Measurements from ENCODE around the gene ATXN7. TPM values are rescaled to one million over a fixed set of nuclear protein-coding genes. Genes with fewer than 3 reads are reported as not detected.

The ATXN7 gene
- total and polyA plus RNA-seq, 8 donors, result 7.3 to 40.4 (median 25.2) TPM

DNA sequence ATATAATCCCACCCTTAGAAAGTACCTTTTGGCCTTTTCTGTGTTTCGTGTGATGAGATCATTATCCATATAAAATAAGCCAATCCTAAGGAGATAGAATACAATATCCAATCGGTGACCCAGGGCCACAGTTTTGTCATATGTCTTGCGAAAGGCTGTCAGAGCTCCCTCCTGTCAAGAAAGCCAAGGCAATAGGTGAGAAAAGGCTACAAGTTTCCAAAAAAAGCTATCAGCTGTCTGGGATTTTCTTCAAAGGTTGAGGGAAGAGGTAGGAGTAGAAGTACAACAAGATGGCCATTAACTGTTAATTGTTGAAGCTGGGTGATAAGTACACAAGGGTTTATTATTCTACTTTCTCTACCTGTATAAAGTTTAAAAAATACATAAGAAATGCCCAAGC, 155.6 kb downstream of the ATXN7 start:
- ATAC-seq, result peak in 1 of 4 donors; percentile 11
- no peak for FAIRE-seq
- WGBS, 2 donors, result 37 to 44% methylated on average over 3 of the region's 3 CpGs
- H3K9me3 ChIP-seq, result no peaks in the 10 kb centered on the region
- no peaks in the 10 kb centered on the region for H3K27me3 ChIP-seq
- peak overlapping the region in 2 of 4 donors; percentile 89 to 90 for H3K27ac ChIP-seq
- TF ChIP-seq, protein P1, sequence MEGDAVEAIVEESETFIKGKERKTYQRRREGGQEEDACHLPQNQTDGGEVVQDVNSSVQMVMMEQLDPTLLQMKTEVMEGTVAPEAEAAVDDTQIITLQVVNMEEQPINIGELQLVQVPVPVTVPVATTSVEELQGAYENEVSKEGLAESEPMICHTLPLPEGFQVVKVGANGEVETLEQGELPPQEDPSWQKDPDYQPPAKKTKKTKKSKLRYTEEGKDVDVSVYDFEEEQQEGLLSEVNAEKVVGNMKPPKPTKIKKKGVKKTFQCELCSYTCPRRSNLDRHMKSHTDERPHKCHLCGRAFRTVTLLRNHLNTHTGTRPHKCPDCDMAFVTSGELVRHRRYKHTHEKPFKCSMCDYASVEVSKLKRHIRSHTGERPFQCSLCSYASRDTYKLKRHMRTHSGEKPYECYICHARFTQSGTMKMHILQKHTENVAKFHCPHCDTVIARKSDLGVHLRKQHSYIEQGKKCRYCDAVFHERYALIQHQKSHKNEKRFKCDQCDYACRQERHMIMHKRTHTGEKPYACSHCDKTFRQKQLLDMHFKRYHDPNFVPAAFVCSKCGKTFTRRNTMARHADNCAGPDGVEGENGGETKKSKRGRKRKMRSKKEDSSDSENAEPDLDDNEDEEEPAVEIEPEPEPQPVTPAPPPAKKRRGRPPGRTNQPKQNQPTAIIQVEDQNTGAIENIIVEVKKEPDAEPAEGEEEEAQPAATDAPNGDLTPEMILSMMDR (IDR thresholded peaks at IDR 0.05), result no peak
- no peak for DNase-seq
- peaks cover 0 to 35% (median 24%) of the 10 kb centered on the region in 3 donors for H3K36me3 ChIP-seq
- H3K4me3 ChIP-seq, result peak overlapping the region in 2 of 4 donors; percentile 95 to 96
- peaks cover 19 to 23% (median 23%) of the 10 kb centered on the region in 3 donors for H3K4me1 ChIP-seq
- intact Hi-C loops (cut with DNase I), result no loop called here

DNA sequence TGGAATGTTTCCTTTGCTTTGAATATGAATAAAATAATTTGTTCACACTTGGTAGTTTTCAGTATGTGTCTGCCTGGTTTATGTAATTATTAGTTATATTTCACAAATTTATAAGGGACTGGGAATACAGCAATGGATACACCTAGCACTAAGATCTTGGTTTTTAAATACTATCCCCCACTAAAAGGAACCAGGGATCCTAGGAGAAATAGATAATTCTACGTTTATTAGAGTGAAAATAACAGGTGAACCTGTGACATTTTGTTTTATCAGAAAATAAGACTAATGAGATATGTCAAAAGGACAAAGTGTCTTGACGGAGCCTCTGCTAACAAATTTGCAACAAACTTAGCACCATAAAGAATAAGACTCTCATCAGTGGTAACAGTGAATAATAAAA, 156.2 kb downstream of the ATXN7 start:
- FAIRE-seq, result no peak
- 31 to 43% methylated on average over 2 of the region's 2 CpGs for WGBS, 2 donors
- no peaks in the 10 kb centered on the region for H3K9me3 ChIP-seq
- H3K27ac ChIP-seq, result peak overlapping the region in 3 of 4 donors; percentile 17 to 90 (median 89)
- H3K4me3 ChIP-seq, result peak overlapping the region in 3 of 4 donors; percentile 87 to 96 (median 95)
- intact Hi-C loops (cut with DNase I), result no loop called here
- DNase-seq, result no peak
- H3K36me3 ChIP-seq, result peaks cover 0 to 28% (median 24%) of the 10 kb centered on the region in 3 donors
- H3K4me1 ChIP-seq, result peaks cover 19 to 23% (median 22%) of the 10 kb centered on the region in 3 donors
- TF ChIP-seq, protein P1 (IDR thresholded peaks at IDR 0.05), result no peak
- ATAC-seq, result no peak
- H3K27me3 ChIP-seq, result no peaks in the 10 kb centered on the region

DNA sequence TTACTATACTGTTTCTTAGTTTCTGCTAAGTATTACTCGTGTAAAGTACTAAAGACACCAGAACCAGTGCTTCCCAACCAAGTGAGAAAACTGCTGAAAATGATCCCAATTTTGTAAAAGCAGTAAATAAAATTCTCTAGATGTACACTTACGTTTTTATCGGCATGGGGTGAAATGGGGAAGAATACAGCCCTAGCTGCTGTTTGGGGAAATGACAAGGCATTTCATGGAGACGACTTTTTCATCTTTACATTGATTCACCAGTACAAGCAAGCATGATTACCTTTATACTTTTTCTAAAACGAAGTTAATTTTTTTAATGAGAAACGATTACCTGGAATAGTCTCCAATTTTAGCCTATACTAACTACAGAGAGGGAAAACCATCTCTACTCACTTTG, 158.3 kb downstream of the ATXN7 start:
- H3K4me1 ChIP-seq, result peaks cover 10 to 17% (median 15%) of the 10 kb centered on the region in 3 donors
- FAIRE-seq (no peak), ATAC-seq (no peak), DNase-seq (no peak)
- 27 to 37% methylated on average over 6 of the region's 6 CpGs for WGBS, 2 donors
- peak overlapping the region; percentile 87 to 96 (median 94) for H3K4me3 ChIP-seq
- H3K36me3 ChIP-seq, result peaks cover 0 to 22% (median 21%) of the 10 kb centered on the region in 3 donors
- H3K9me3 ChIP-seq, result no peaks in the 10 kb centered on the region
- peak overlapping the region; percentile 79 to 90 (median 88) for H3K27ac ChIP-seq
- no peaks in the 10 kb centered on the region for H3K27me3 ChIP-seq
- TF ChIP-seq, protein P1 (IDR thresholded peaks at IDR 0.05), result no peak
- intact Hi-C loops (cut with DNase I), result no loop called here

DNA sequence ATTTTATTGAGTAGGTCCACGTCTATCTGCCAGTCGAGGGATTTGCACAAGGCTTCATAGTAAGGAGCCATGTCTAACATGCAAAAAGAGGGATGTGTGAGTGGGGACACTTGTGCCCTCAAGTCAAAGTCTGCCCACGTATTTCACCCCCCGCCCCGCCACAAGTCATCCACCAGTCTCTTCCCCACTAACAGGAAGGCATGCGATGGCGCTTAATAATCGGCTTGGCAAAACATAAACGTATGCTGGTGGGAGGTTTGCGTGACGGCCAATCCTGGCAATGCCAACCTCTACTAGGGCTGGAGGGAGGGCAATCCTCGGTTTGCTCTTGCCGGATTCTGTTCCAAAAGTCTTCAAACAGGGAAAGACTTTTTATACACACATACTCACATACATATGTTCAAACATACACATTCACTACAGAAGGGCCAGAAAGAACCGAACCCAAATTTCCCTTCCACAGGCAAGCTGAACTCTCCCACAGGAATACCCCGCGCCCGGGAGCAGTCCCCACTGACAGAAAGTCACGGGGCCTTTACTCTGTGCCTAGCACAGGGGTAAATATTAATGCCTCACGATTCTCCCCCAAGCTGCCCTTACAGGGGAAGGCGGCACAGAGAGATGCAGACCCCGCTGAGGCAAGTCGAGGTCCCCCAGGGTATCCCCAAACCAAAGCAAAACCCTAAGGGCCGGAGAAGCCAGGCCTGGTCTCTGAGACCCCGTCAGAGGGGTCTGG, 159.0 kb downstream of the ATXN7 start:
- TF ChIP-seq, protein P1 (IDR thresholded peaks at IDR 0.05), result no peak

More for the DNA sequence above, 159.0 kb downstream of the ATXN7 start:
- Histone ChIP-seq H3K27ac (peak overlapping the region; percentile 79 to 90 (median 88)), H3K4me3 (peak overlapping the region; percentile 87 to 96 (median 94)), H3K27me3 (no peaks in the 10 kb centered on the region), H3K4me1 (peaks cover 6 to 17% (median 15%) of the 10 kb centered on the region in 3 donors), H3K36me3 (peaks cover 0 to 16% (median 14%) of the 10 kb centered on the region in 3 donors), H3K9me3 (no peaks in the 10 kb centered on the region)
- 6 to 8% methylated on average over 24 of the region's 24 CpGs for WGBS, 2 donors
- DNase-seq (peak; percentile 63 to 65 (median 64)), FAIRE-seq (no peak), ATAC-seq (peak; percentile 51 to 67 (median 54))
- intact Hi-C loops (cut with DNase I), result no loop called here
